HG02970 (cell line): Measurements from ENCODE around the gene LGALS7B.

Experiments used
- ATAC-seq: cut with Tn5 transposase; IDR thresholded peaks from one replicate; pipeline ENCODE4 v1.9.1; 2021; ENCODE audit warnings: mild to moderate bottlenecking, moderate library complexity, moderate number of reproducible peaks; ENCODE audit not compliant: unreplicated experiment, low FRiP score

LGALS7B gene

GRCh38 chr19:38839816-38840582 is 51.0 kb downstream of the LGALS7B start:
- no peak for ATAC-seq

GRCh38 chr19:38840583-38840968 is 51.6 kb downstream of the LGALS7B start:
- no peak for ATAC-seq
